Measurements from ENCODE around the gene ITGA8.

DNA sequence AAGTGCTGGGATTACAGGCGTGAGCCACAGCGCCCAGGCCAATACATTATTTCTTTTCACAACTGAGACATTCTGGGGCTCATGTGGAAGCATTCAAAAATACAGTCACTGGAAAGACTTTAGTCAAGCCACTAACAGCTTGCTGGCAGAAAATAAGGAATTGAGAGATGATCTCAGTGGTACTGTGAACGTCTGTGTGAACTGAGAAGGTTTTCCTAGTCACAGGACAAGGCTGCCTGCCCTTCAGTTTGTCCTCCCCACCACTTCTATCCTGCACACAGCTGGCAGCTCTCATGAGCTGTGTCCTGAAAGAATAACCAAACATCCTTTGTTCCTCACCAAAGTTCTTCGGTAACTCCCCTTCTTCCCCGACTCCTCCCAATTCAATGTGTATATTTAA is 31.3 kb upstream of the ITGA8 start:
- TF ChIP-seq ZNF274 (IDR thresholded peaks at IDR 0.05; ENCODE audit: low read depth, low read length) (no peak), YY1 (IDR thresholded peaks at IDR 0.05; ENCODE audit: insufficient read depth, insufficient read length) (no peak), SUZ12 (IDR thresholded peaks at IDR 0.05; ENCODE audit: extremely low read depth, insufficient read depth, insufficient read length) (no peak)

Data from NT2/D1 (cell line).